H7 (cell line): Measurements from ENCODE around the gene KLF3. TPM values are rescaled to one million over a fixed set of nuclear protein-coding genes. Genes with fewer than 3 reads are reported as not detected.

ENCODE experiments used
- DNase-seq: peaks from one replicate; pipeline ENCODE4 v3.0.0; 2012
- H3K27me3 ChIP-seq: 2 replicates; pipeline ENCODE4 v1.6.0; 2011; ENCODE audit warnings: mild to moderate bottlenecking, low read length; ENCODE audit not compliant: control insufficient read depth, insufficient read depth
- H3K36me3 ChIP-seq: replicated peaks from 2 replicates; pipeline ENCODE4 v1.5.1; 2011; ENCODE audit warnings: low read length; ENCODE audit not compliant: control insufficient read depth, insufficient read depth
- H3K4me3 ChIP-seq: 2 replicates; pipeline ENCODE4 v1.5.1; 2011; ENCODE audit warnings: low read depth, mild to moderate bottlenecking, control low read depth, low read length, moderate library complexity; ENCODE audit not compliant: insufficient read depth
- total RNA-seq: library from RNA; depleted of rRNA; stranded (reverse); fragments of >200 nt; shearing (Covaris generic); gene quantifications from 2 replicates; pipeline ENCODE4 v1.2.3, GENCODE V29; 2014; rRNA removed

Gene KLF3
- total RNA-seq, 1 experiment from 2014 or later: 8.8 TPM

- Histone ChIP-seq H3K27me3 (no peaks in the 10 kb centered on the region), H3K36me3 (no peaks in the 10 kb centered on the region), H3K4me3 (no peak overlapping the region)
- DNase-seq: no peak
Observed at GRCh38 chr4:38747629-38748028, 83.6 kb downstream of the KLF3 start.

DNA sequence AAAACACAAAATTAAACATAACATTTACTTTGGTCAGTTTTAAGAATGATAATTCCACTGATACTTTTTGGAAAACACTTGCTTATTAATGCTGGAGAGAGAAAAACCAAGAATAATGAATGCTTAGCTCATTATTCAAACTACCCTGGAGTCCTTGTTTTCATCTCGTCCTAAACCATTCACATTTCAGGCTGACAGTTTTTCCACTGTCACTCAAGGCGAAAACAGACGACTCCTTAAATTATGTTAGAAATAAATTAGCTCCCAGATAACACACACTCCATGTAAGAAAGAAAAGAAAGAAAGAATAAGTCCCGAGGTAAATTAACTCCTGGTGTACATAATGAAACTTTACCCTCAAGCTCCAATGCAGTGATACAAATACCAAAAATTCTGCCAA is 85.3 kb downstream of the KLF3 start:
- H3K36me3 ChIP-seq: no peaks in the 10 kb centered on the region
- H3K27me3 ChIP-seq: no peaks in the 10 kb centered on the region
- no peak overlapping the region for H3K4me3 ChIP-seq
- no peak for DNase-seq

Other genes starting within 250 kb of the KLF3 start
- not detected in 2 replicates for gene TLR10, start 118.8 kb downstream of the KLF3 start, total RNA-seq
- 0.03 TPM in 1 of 2 replicates, not detected in the other for gene TLR1, start 140.6 kb downstream of the KLF3 start, total RNA-seq
- under 0.01 TPM in 1 of 2 replicates, not detected in the other for gene TLR6, start 192.6 kb downstream of the KLF3 start, total RNA-seq
- 14.5 and 22.7 TPM in 2 replicates for gene FAM114A1, start 203.6 kb downstream of the KLF3 start, total RNA-seq